Measurements from ENCODE around the gene DENND1A. TPM values are rescaled to one million over a fixed set of nuclear protein-coding genes. Genes with fewer than 3 reads are reported as not detected.

DENND1A gene
- total RNA-seq, 1 donor from 2014 or later = 13.9 TPM

GRCh38 chr9:123609844-123610243 is 320.1 kb downstream of the DENND1A start:
- no peak for TF ChIP-seq CTCF (IDR thresholded peaks at IDR 0.05; ENCODE audit: partially characterized antibody, unreplicated experiment)

GRCh38 chr9:123608104-123608503 is 321.8 kb downstream of the DENND1A start:
- Mint-ChIP-seq H3K4me1 (ENCODE audit: low read depth, unreplicated experiment) (no peaks in the 10 kb centered on the region), H3K27me3 (ENCODE audit: unreplicated experiment) (no peaks in the 10 kb centered on the region), H3K9me3 (ENCODE audit: unreplicated experiment) (no peaks in the 10 kb centered on the region), H3K36me3 (ENCODE audit: unreplicated experiment) (no peaks in the 10 kb centered on the region), H3K27ac (ENCODE audit: unreplicated experiment) (no peak overlapping the region), H3K4me3 (ENCODE audit: unreplicated experiment) (no peak overlapping the region)
- TF ChIP-seq CTCF (IDR thresholded peaks at IDR 0.05; ENCODE audit: partially characterized antibody, unreplicated experiment) = no peak
- no peak for DNase-seq

More at GRCh38 chr9:123609844-123610243, 320.1 kb downstream of the DENND1A start:
- Mint-ChIP-seq H3K9me3 (ENCODE audit: unreplicated experiment) (no peaks in the 10 kb centered on the region), H3K27me3 (ENCODE audit: unreplicated experiment) (no peaks in the 10 kb centered on the region), H3K4me3 (ENCODE audit: unreplicated experiment) (no peak overlapping the region), H3K36me3 (ENCODE audit: unreplicated experiment) (no peaks in the 10 kb centered on the region), H3K4me1 (ENCODE audit: low read depth, unreplicated experiment) (no peaks in the 10 kb centered on the region), H3K27ac (ENCODE audit: unreplicated experiment) (no peak overlapping the region)
- no peak for DNase-seq

DNA sequence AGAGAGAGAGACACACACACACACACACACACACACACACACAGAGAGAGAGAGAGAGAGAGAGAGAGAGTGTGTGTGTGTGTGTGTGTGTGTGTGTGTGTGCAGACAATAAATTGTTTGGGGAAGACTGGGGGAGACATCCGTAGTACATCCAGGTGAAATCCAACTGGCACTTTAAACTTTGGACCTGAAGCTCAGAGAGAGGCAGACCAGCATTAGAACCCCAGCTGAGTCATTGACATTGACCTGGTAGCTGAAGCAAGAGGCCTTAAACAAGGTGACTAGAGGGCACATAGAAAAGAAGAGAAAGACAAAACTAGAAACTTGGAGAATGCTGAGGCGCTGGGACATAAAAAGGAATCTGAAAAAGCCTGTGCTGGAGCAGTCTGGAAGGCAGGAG is 322.4 kb downstream of the DENND1A start:
- Mint-ChIP-seq H3K36me3 (ENCODE audit: unreplicated experiment) (no peaks in the 10 kb centered on the region), H3K4me1 (ENCODE audit: low read depth, unreplicated experiment) (no peaks in the 10 kb centered on the region), H3K4me3 (ENCODE audit: unreplicated experiment) (no peak overlapping the region), H3K27me3 (ENCODE audit: unreplicated experiment) (no peaks in the 10 kb centered on the region), H3K9me3 (ENCODE audit: unreplicated experiment) (no peaks in the 10 kb centered on the region), H3K27ac (ENCODE audit: unreplicated experiment) (peak overlapping the region; percentile 23)
- no peak for DNase-seq
- TF ChIP-seq CTCF (IDR thresholded peaks at IDR 0.05; ENCODE audit: partially characterized antibody, unreplicated experiment) = no peak

- H3K9me3 Mint-ChIP-seq (ENCODE audit: unreplicated experiment) = no peaks in the 10 kb centered on the region
- H3K4me1 Mint-ChIP-seq (ENCODE audit: low read depth, unreplicated experiment) = no peaks in the 10 kb centered on the region
- no peak overlapping the region for H3K27ac Mint-ChIP-seq (ENCODE audit: unreplicated experiment)
- no peak for TF ChIP-seq CTCF (IDR thresholded peaks at IDR 0.05; ENCODE audit: partially characterized antibody, unreplicated experiment)
- H3K4me3 Mint-ChIP-seq (ENCODE audit: unreplicated experiment) = no peak overlapping the region
- H3K27me3 Mint-ChIP-seq (ENCODE audit: unreplicated experiment) = peaks cover 1% of the 10 kb centered on the region
- no peak for DNase-seq
- no peaks in the 10 kb centered on the region for H3K36me3 Mint-ChIP-seq (ENCODE audit: unreplicated experiment)
Measured at GRCh38 chr9:123606141-123606540, 323.8 kb downstream of the DENND1A start.

- Mint-ChIP-seq H3K4me3 (ENCODE audit: unreplicated experiment) (no peak overlapping the region), H3K36me3 (ENCODE audit: unreplicated experiment) (no peaks in the 10 kb centered on the region), H3K27ac (ENCODE audit: unreplicated experiment) (no peak overlapping the region)
Measured at GRCh38 chr9:123605286-123605685, 324.6 kb downstream of the DENND1A start.

More at GRCh38 chr9:123605286-123605685, 324.6 kb downstream of the DENND1A start:
- no peak for DNase-seq
- no peak for TF ChIP-seq CTCF (IDR thresholded peaks at IDR 0.05; ENCODE audit: partially characterized antibody, unreplicated experiment)
- Mint-ChIP-seq H3K9me3 (ENCODE audit: unreplicated experiment) (no peaks in the 10 kb centered on the region), H3K4me1 (ENCODE audit: low read depth, unreplicated experiment) (no peaks in the 10 kb centered on the region), H3K27me3 (ENCODE audit: unreplicated experiment) (peaks cover 1% of the 10 kb centered on the region)

Data from glutamatergic neuron (in vitro differentiated cells).